Measurements from ENCODE around the gene C17orf113. TPM values are rescaled to one million over a fixed set of nuclear protein-coding genes. Genes with fewer than 3 reads are reported as not detected.

C17orf113 gene
- polyA plus RNA-seq, 4 donors, result 3.1 to 6.0 (median 3.3) TPM

Other genes starting within 250 kb of the C17orf113 start
- gene P3H4, start 238.7 kb downstream of the C17orf113 start, polyA plus RNA-seq (ENCODE audit: insufficient read length in 4 of 4), result 10 to 100 TPM; 33.9 to 49.4 (median 39.8) TPM
- gene FKBP10, start 237.6 kb downstream of the C17orf113 start, polyA plus RNA-seq (ENCODE audit: insufficient read length in 4 of 4), result 100 to 1,000 TPM; 141 to 260 (median 161) TPM
- 100 to 1,000 TPM in 1 of 4 donors, 10 to 100 TPM in 3; 72.3 to 118 (median 91.4) TPM for gene NT5C3B, start 214.4 kb downstream of the C17orf113 start, polyA plus RNA-seq (ENCODE audit: insufficient read length in 4 of 4)
- under 1 TPM; 0.16 to 0.34 (median 0.26) TPM for gene KLHL10, start 212.8 kb downstream of the C17orf113 start, polyA plus RNA-seq (ENCODE audit: insufficient read length in 4 of 4)
- gene KLHL11, start 185.2 kb downstream of the C17orf113 start, polyA plus RNA-seq (ENCODE audit: insufficient read length in 4 of 4), result 10 to 100 TPM in 1 of 4 donors, 1 to 10 TPM in 3; 6.7 to 10.9 (median 9.3) TPM
- gene ACLY, start 131.7 kb downstream of the C17orf113 start, polyA plus RNA-seq (ENCODE audit: insufficient read length in 4 of 4), result 10 to 100 TPM; 79.7 to 90.8 (median 86.2) TPM
- gene ODAD4, start 120.0 kb downstream of the C17orf113 start, polyA plus RNA-seq (ENCODE audit: insufficient read length in 4 of 4), result 1 to 10 TPM; 2.0 to 7.5 (median 6.8) TPM
- gene CNP, start 83.8 kb downstream of the C17orf113 start, polyA plus RNA-seq (ENCODE audit: insufficient read length in 4 of 4), result 10 to 100 TPM; 55.9 to 72.1 (median 60.9) TPM
- gene DNAJC7, start 33.2 kb downstream of the C17orf113 start, polyA plus RNA-seq (ENCODE audit: insufficient read length in 4 of 4), result 100 to 1,000 TPM in 3 of 4 donors, 10 to 100 TPM in 1; 97.1 to 168 (median 148) TPM
- 10 to 100 TPM; 39.3 to 52.2 (median 48.7) TPM for gene NKIRAS2, start 30.5 kb downstream of the C17orf113 start, polyA plus RNA-seq (ENCODE audit: insufficient read length in 4 of 4)
- gene ZNF385C, start 47.9 kb upstream of the C17orf113 start, polyA plus RNA-seq (ENCODE audit: insufficient read length in 4 of 4), result 1 to 10 TPM; 5.1 to 9.3 (median 6.2) TPM
- gene DHX58, start 62.1 kb upstream of the C17orf113 start, polyA plus RNA-seq (ENCODE audit: insufficient read length in 4 of 4), result 10 to 100 TPM in 1 of 4 donors, 1 to 10 TPM in 3; 7.7 to 12.0 (median 8.4) TPM
- gene KAT2A, start 70.8 kb upstream of the C17orf113 start, polyA plus RNA-seq (ENCODE audit: insufficient read length in 4 of 4), result 10 to 100 TPM; 42.1 to 88.4 (median 57.0) TPM
- gene HSPB9, start 72.2 kb upstream of the C17orf113 start, polyA plus RNA-seq (ENCODE audit: insufficient read length in 4 of 4), result under 1 TPM in 3 of 4 donors, not detected in 1; 0.16 to 0.27 (median 0.23) TPM
- 100 to 1,000 TPM; 105 to 150 (median 127) TPM for gene RAB5C, start 104.4 kb upstream of the C17orf113 start, polyA plus RNA-seq (ENCODE audit: insufficient read length in 4 of 4)
- under 1 TPM; 0.04 to 0.06 (median 0.04) TPM for gene KCNH4, start 130.5 kb upstream of the C17orf113 start, polyA plus RNA-seq (ENCODE audit: insufficient read length in 4 of 4)
- not detected for gene HCRT, start 134.9 kb upstream of the C17orf113 start, polyA plus RNA-seq (ENCODE audit: insufficient read length in 4 of 4)
- gene GHDC, start 143.9 kb upstream of the C17orf113 start, polyA plus RNA-seq (ENCODE audit: insufficient read length in 4 of 4), result 10 to 100 TPM in 3 of 4 donors, 1 to 10 TPM in 1; 7.6 to 22.3 (median 15.8) TPM
- 10 to 100 TPM; 37.1 to 57.3 (median 43.8) TPM for gene STAT5B, start 225.8 kb upstream of the C17orf113 start, polyA plus RNA-seq (ENCODE audit: insufficient read length in 4 of 4)
- gene STAT5A, start 237.9 kb upstream of the C17orf113 start, polyA plus RNA-seq (ENCODE audit: insufficient read length in 4 of 4), result 10 to 100 TPM in 1 of 4 donors, 1 to 10 TPM in 3; 5.4 to 15.3 (median 7.0) TPM